HuH-7 (cell line): ENCODE data around the gene PRDM10.
"Not testable (repeated sequence)": the region's sequence is repeated elsewhere in the genome, so short reads cannot be mapped to it uniquely, and the experiment has no call there.

Experiments used
- DNase-seq: peaks from one replicate; pipeline ENCODE4 v3.0.0; 2011; ENCODE audit warnings: low spot score

PRDM10 gene, protein sequence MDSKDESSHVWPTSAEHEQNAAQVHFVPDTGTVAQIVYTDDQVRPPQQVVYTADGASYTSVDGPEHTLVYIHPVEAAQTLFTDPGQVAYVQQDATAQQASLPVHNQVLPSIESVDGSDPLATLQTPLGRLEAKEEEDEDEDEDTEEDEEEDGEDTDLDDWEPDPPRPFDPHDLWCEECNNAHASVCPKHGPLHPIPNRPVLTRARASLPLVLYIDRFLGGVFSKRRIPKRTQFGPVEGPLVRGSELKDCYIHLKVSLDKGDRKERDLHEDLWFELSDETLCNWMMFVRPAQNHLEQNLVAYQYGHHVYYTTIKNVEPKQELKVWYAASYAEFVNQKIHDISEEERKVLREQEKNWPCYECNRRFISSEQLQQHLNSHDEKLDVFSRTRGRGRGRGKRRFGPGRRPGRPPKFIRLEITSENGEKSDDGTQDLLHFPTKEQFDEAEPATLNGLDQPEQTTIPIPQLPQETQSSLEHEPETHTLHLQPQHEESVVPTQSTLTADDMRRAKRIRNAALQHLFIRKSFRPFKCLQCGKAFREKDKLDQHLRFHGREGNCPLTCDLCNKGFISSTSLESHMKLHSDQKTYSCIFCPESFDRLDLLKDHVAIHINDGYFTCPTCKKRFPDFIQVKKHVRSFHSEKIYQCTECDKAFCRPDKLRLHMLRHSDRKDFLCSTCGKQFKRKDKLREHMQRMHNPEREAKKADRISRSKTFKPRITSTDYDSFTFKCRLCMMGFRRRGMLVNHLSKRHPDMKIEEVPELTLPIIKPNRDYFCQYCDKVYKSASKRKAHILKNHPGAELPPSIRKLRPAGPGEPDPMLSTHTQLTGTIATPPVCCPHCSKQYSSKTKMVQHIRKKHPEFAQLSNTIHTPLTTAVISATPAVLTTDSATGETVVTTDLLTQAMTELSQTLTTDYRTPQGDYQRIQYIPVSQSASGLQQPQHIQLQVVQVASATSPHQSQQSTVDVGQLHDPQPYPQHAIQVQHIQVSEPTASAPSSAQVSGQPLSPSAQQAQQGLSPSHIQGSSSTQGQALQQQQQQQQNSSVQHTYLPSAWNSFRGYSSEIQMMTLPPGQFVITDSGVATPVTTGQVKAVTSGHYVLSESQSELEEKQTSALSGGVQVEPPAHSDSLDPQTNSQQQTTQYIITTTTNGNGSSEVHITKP

GRCh38 chr11:130002352-130002845 is at the start of gene PRDM10:
TSS of gene PRDM10 (minus strand) at chr11:130002835. CDS start at chr11:129960964, 41,871 bp downstream.
- peak; percentile 91 for DNase-seq

- DNase-seq: no peak
These were observed 48.4 kb upstream of the PRDM10 start for GRCh38 chr11:130051082-130051481.

DNA sequence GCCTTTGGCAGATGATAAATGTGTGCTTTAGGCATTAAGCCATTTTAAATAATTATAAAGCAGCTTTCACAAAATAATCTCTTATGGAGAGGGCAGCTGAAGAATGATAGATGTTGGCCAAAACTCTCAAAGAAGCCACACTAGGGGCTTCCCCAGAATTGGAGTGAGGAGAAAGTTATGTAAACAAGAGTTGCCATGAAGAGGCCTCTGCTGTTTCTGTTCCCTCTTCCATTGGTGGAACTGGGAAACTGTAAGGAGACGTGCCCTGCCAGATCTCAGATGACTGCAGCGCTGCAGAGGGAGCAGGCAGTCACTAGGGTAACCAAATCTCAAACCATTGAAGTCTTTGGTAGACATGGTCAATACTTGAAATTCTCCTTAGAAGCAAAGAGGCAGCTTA is 47.6 kb upstream of the PRDM10 start:
- no peak for DNase-seq

GRCh38 chr11:130049328-130049771 is 46.7 kb upstream of the PRDM10 start:
- DNase-seq: no peak

GRCh38 chr11:130047141-130047540 is 44.5 kb upstream of the PRDM10 start:
- DNase-seq: no peak

DNA sequence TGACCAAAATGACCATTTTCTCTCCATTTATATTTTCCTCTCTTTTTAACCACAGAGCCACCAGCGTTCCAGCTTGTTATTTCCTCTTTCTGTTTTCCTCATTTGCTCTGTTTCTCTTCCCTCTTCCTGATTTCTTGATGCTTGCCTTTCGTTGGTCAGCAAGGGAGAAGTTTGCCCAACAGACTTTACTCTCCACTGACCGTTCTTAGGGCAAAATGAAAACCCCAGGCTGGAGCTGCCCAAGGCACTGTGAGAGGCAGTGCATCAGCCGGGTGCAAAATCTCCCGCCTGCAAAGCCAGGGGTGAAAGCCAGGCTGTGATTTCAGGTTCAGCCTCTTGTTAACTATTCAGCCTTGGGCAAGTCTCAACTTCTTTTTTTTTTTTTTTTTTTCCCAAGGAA is 40.9 kb upstream of the PRDM10 start:
- DNase-seq: no peak

GRCh38 chr11:130042093-130042591 is 39.5 kb upstream of the PRDM10 start:
- no peak for DNase-seq

DNA sequence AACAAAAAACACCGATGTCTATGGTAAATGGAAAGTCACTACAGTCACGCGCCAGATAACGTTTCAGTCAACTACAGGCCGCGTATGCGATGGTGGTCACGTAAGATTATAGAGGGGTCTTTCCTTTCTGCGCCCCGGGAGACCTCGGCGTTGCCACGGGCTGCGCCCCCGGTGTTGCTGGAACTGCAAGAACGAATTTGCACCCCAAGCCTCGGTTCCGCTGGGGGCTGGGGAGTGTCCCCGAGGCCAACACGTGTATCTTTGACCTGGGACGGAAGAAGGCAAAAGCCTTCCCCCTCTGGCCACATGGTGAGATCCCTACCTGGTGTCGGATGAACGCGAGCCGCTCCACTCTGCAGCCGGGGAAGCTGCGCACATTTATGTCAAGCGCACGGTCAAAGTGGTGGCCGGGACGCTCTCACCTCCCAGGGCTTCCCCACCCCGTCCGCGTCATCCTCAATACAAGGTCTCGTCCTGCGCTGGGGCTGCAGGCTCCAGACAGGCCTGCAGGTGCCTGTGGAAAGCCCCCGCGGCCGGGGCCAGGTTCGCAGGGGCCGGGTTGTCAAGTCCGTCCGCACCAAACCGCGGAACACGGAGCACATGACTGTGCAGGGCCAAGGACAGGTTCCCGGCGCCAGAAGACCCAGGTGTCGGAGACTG is 37.8 kb upstream of the PRDM10 start:
- DNase-seq: no peak

- DNase-seq: peak; percentile 56
These were observed 35.4 kb upstream of the PRDM10 start for GRCh38 chr11:130037881-130038585.

DNA sequence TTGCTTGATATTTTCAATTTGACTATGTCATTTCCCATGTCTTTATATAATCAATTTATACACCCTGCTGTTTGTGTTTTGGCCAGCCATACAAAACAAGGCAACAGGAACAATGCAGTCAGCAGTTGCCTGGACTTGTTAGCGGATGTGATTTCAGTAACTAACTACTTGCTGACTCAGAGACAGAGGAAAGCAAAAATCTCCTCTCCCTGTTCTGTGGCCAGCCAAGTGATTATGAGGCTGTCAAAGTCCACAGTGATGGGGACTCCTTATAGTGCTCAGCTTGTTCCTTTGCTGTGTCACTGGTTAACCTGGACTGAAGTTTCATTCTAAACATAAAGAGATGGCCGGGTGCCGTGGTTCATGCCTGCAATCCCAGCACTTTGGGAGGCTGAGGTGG is 34.4 kb upstream of the PRDM10 start:
- peak; percentile 61 for DNase-seq

- DNase-seq: no peak
These were observed 31.6 kb upstream of the PRDM10 start for GRCh38 chr11:130034236-130034635.

DNA sequence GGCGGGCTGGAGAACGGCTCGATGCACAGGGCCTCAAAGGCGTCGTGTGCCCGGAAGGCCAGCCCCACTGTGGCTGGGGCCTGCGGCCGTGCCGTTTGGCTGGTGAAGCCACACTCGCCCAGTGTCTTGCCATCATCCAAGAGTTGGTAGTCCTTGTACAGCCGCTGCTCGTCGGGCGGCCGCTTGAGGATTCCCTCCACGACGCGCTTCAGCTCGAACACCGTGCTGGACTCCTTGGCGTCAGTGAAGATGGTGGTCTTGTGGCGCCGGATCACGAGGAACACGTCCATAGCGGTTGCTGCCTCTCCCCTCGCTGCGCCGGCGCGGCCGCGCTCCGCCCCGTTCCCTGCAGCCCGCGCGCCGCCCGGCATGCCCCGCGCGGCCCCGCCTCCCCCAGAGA is 30.3 kb upstream of the PRDM10 start:
- DNase-seq: no peak

DNA sequence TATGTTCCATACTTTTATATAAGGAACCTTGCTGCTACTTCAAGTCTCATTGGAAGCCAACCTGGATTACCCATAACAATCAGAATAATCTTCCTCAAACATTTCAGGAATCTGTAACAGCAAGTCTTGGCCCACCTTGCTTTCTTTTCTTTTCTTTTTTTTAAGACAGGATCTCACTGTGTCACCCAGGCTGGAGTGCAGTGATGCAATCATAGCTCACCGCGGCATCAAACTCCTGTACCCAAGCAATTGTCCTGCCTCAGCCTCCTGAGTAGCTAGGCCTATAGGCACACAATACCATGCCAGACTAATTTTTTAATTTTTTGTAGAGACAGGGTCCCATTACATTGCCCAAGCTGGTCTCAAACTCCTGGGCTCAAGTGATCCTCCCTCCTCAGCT is 29.3 kb upstream of the PRDM10 start:
- DNase-seq: no peak

DNA sequence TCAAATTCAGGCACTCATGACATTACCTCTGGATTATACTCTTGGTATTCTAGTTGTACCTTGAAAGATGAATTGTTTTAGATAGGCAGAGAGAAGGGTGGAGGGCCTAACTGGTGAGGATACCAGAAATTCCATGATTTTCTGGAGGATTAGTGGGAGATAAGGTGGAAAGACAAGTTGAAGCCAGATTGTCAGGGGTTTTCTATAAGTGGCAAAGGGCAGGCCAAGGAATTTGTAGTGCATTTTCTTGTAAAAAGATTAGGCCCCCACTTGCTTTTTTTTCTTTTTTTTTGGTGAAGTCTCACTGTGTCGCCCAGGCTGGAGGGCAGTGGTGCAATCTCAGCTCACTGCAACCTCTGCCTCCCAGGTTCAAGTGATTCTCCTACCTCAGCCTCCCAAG is 28.4 kb upstream of the PRDM10 start:
- DNase-seq: no peak

- DNase-seq: no peak
These were observed 26.5 kb upstream of the PRDM10 start for GRCh38 chr11:130029137-130029536.

GRCh38 chr11:130025371-130025770 is 22.7 kb upstream of the PRDM10 start:
- DNase-seq: no peak

GRCh38 chr11:130024361-130024760 is 21.7 kb upstream of the PRDM10 start:
- no peak for DNase-seq

DNA sequence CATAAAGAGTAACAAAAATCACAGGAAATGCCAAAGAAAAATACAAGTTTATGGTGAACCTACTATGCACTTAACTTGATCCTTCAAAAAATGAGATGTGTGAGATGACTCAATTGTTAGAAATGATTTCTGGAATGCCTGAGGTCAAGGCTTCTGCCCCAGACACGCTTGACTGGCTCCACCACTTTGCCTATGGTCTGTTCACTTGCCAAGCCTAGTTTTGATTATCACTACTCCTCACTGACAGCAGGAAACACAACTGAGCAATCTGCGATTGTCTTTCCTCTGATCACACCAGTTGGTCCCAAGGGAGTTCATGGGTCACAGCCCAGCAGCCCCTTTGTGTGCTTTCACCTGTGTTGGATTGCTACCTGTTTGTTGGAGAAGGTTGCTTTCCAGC is 20.6 kb upstream of the PRDM10 start:
- DNase-seq: no peak

DNA sequence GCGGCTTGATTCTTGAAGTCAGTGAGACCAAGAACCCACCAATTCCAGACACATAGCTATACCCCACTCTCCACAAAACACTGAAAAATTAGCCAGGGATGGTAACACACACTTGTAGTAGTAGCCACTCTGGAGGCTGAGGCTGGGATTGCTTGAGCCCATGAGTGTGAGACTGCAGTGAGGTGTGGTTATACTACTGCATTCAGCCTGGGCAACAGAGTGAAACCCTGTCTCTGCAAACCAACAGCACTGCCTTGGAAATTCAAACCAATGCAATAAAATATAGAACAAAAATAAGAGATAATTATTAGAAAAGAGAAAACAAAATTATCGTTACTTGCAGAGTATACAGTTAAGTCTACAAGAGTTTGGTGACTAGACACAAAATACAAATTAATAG is 20.2 kb upstream of the PRDM10 start:
- no peak for DNase-seq

- DNase-seq: not testable (repeated sequence)
These were observed 19.0 kb upstream of the PRDM10 start for GRCh38 chr11:130021606-130022005.

DNA sequence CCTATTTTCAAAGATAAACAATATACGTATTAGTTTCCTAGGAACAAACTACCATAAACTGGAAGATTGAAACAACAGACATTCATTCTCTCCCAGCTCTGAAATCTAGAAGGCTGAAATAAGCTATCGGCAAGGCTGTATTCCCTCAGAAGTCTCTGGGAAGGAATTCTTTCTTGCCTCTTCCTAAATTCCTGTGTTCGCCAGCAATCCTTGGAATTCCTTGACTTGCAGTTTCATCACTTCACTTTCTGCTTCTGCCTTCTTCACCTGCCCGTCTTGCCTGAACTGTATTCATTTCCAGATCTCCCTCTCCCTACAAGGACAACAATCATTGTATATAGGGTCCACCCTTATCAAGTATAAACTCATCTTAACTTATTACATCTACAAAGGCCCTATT is 17.7 kb upstream of the PRDM10 start:
- DNase-seq: no peak
